GM20000 (cell line): ENCODE results near the gene CLEC2B.

Experiments
- DNase-seq: peaks from one replicate; pipeline ENCODE4 v3.0.0; 2012; ENCODE audit warnings: low spot score
- CTCF ChIP-seq: IDR thresholded peaks from 2 replicates; pipeline ENCODE4 v1.5.1; 2012; ENCODE audit warnings: mild to moderate bottlenecking, control low read depth; ENCODE audit errors: extremely low read depth, missing control alignments

CLEC2B gene

DNA sequence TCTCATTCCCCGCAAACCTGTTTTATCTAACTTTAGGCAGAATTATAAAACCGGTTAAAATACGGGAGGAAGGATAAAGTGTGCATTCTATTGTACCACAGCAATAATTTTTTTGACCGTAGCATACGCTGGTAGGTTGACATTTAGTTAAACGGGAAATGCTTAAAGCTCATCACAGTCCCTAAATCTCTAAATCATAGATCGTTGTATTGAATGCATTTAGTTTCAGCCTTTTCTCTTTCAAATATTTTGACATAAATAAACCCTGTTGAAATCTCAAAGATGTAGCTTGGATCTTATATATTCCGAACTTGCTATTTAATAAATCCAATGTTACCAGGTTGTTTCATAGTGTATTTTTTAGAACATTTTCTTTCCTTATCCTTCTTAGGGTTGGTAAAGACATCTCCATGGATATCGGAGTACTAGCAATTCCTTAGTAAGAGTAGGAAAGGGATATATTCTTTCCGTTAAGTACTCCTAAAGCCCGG, 798 bp downstream of the CLEC2B start:
- no peak for DNase-seq
- TF ChIP-seq CTCF, result no peak

GRCh38 chr12:9867531-9867930, 1.6 kb downstream of the CLEC2B start:
- no peak for DNase-seq
- TF ChIP-seq CTCF, result no peak

DNA sequence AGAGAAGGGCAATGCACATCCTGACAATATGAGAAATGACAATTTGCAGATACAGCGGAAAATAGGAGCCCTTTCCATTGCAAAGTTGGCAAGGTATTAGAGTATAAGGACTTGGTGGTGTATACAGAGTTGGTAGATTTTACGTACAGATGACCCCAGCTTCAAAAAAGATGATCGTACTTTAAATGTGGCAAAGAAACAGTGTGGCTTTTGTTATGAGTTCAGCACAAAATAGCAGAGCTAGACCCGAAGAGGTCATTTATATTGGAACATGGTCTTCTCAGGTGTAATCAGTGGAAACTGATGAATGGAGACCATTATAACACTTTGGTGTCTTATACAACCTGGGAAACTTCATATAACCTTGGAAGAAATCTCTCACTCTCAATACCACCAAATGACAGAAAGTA, 2.3 kb downstream of the CLEC2B start:
- no peak for DNase-seq
- TF ChIP-seq CTCF, result no peak

- no peak for DNase-seq
- TF ChIP-seq CTCF, result no peak
These were observed 4.1 kb downstream of the CLEC2B start for GRCh38 chr12:9864913-9865675.

GRCh38 chr12:9858135-9858534, 11.0 kb downstream of the CLEC2B start:
- TF ChIP-seq CTCF, result no peak
- no peak for DNase-seq

GRCh38 chr12:9856894-9857293, 12.3 kb downstream of the CLEC2B start:
- no peak for TF ChIP-seq CTCF
- DNase-seq, result no peak

GRCh38 chr12:9856151-9856550, 13.0 kb downstream of the CLEC2B start:
- DNase-seq, result no peak
- no peak for TF ChIP-seq CTCF
